BJ (cell line): ENCODE results near the gene PER2. TPM values are rescaled to one million over a fixed set of nuclear protein-coding genes. Genes with fewer than 3 reads are reported as not detected.
"Not testable (repeated sequence)": the region's sequence is repeated elsewhere in the genome, so short reads cannot be mapped to it uniquely, and the experiment has no call there.

Source experiments
- CTCF ChIA-PET: fragments of 350-600 bp; formaldehyde crosslinking; extraction: SDS; loops from one replicate; lab custom pipeline; 2021; ENCODE audit warnings: antibody characterized with exemption, inconsistent platforms; lab: Yijun Ruan, JAX
- POLR2A ChIA-PET: fragments of 300-600 bp; sonication (Branson Sonifier 250); formaldehyde crosslinking; extraction: SDS; loops from one replicate; lab custom pipeline; 2021; ENCODE audit warnings: antibody characterized with exemption; lab: Charles Lee
- DNase-seq: peaks from one replicate; pipeline ENCODE4 v3.0.0-alpha.2; 2011; ENCODE audit warnings: low read depth
- H3K27me3 ChIP-seq: 2 replicates; pipeline ENCODE4 v1.6.0; 2011; ENCODE audit warnings: low read length; ENCODE audit not compliant: control insufficient read depth, insufficient read depth
- H3K36me3 ChIP-seq: 2 replicates; pipeline ENCODE4 v1.5.1; 2011; ENCODE audit warnings: low read length; ENCODE audit not compliant: control insufficient read depth, insufficient read depth
- H3K4me3 ChIP-seq: 2 replicates; pipeline ENCODE4 v1.5.1; 2011; ENCODE audit warnings: low read depth, mild to moderate bottlenecking, control low read depth, low read length
- polyA plus RNA-seq: library from polyadenylated mRNA; depleted of rRNA; stranded (reverse); fragments of >200 nt; gene quantifications from 2 replicates; pipeline ENCODE4 v1.2.3, GENCODE V29; 2011
- TF ChIP-seq, protein P1 (sequence below): IDR thresholded peaks from 2 replicates; pipeline ENCODE4 v1.5.1; 2011; ENCODE audit warnings: low read depth, mild to moderate bottlenecking, control low read depth, inconsistent platforms, low read length, moderate library complexity; ENCODE audit not compliant: insufficient read depth

The PER2 gene
- polyA plus RNA-seq, 1 experiment: 3.1 TPM

DNA sequence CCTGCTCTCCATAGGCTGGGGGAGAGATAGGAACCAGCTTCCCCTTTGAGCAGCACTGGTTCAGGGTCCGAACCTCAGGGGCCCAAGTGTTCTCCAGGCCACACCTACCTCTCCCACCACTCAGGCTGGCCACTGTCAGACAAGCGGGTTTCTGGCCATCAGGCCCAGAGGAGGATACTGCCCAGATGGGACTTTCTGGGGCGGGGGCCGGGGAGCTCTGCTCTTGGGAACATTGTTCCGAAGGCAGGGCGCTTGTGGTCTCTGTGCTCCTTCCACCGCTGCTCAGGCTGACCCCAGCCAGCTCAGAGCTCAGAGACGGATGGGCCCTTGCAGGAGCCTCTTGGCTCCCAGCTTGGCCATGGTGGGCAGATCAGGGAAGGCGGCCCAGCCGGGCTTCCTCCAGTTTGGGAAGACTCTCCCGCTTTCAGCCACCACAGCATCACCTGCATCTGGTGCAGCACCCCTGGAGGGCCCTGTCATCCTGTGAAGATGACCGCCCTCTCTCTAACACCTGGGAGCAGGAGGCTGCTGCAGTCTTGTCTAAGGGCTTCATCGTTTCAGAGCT is 26.7 kb upstream of the PER2 start:
- CTCF ChIA-PET: no interaction called here
- POLR2A ChIA-PET: no interaction called here

DNA sequence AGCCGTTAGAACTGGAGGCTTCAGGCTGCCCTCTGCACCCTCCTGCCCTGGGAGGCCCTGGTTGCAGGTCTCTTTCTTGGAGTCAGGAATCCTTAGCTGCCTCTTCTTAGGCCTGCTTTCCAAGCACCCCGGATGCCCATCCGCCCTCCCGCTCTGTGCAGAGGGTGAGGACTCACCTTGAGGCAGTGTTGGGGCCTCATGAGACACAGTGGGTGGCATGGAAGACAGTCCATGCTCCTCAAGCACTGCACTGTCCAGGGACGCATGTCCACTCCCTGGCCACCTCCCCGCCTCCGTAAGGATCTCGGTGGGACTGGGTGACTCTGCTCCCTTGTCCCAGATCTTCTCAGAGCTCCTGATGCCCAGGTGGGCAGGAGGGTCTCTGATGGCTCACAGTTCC is 26.2 kb upstream of the PER2 start:
- ChIA-PET CTCF (interaction anchor here (1.0 kb wide), 1 partner anchor 25 kb away, joined by 3 read pairs; no protein-coding TSS in a partner anchor), POLR2A (no interaction called here)
- no peaks in the 10 kb centered on the region for H3K36me3 ChIP-seq
- no peak overlapping the region for H3K4me3 ChIP-seq
- H3K27me3 ChIP-seq: peaks cover 2% of the 10 kb centered on the region; the same call in 1 of the 2 replicates
- TF ChIP-seq, protein P1, sequence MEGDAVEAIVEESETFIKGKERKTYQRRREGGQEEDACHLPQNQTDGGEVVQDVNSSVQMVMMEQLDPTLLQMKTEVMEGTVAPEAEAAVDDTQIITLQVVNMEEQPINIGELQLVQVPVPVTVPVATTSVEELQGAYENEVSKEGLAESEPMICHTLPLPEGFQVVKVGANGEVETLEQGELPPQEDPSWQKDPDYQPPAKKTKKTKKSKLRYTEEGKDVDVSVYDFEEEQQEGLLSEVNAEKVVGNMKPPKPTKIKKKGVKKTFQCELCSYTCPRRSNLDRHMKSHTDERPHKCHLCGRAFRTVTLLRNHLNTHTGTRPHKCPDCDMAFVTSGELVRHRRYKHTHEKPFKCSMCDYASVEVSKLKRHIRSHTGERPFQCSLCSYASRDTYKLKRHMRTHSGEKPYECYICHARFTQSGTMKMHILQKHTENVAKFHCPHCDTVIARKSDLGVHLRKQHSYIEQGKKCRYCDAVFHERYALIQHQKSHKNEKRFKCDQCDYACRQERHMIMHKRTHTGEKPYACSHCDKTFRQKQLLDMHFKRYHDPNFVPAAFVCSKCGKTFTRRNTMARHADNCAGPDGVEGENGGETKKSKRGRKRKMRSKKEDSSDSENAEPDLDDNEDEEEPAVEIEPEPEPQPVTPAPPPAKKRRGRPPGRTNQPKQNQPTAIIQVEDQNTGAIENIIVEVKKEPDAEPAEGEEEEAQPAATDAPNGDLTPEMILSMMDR: no peak
- no peak for DNase-seq

More for the DNA sequence above, 26.7 kb upstream of the PER2 start:
- TF ChIP-seq, protein P1: no peak
- peaks cover 2% of the 10 kb centered on the region; the same call in 1 of the 2 replicates for H3K27me3 ChIP-seq
- no peak for DNase-seq
- no peak overlapping the region for H3K4me3 ChIP-seq
- H3K36me3 ChIP-seq: no peaks in the 10 kb centered on the region

DNA sequence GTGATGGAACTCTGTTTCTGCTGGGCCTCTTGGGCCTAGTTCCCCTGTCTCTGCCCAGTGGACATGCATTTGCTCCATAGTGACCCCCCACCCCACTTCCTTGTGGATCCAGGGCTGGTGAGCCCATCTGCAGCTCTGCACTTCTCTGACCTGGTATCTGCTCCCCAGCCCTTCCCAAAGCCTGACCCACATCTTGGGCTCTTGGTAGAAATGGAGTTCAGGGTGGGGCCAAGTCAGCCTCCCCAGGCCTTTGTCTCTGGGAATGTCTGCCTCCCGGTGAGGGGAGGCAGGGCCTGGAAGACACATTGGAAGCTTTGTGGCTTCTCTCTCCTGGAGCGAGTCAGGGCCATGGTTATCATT is 25.6 kb upstream of the PER2 start:
- no peak overlapping the region for H3K4me3 ChIP-seq
- no peak for DNase-seq
- CTCF ChIA-PET: interaction anchor here (0.7 to 1.0 kb wide), 2 partner anchors 24 to 1040 kb away, joined by 3 read pairs; no protein-coding TSS in a partner anchor
- POLR2A ChIA-PET: no interaction called here
- TF ChIP-seq, protein P1: no peak
- H3K36me3 ChIP-seq: no peaks in the 10 kb centered on the region
- peaks cover 2% of the 10 kb centered on the region; the same call in 1 of the 2 replicates for H3K27me3 ChIP-seq

DNA sequence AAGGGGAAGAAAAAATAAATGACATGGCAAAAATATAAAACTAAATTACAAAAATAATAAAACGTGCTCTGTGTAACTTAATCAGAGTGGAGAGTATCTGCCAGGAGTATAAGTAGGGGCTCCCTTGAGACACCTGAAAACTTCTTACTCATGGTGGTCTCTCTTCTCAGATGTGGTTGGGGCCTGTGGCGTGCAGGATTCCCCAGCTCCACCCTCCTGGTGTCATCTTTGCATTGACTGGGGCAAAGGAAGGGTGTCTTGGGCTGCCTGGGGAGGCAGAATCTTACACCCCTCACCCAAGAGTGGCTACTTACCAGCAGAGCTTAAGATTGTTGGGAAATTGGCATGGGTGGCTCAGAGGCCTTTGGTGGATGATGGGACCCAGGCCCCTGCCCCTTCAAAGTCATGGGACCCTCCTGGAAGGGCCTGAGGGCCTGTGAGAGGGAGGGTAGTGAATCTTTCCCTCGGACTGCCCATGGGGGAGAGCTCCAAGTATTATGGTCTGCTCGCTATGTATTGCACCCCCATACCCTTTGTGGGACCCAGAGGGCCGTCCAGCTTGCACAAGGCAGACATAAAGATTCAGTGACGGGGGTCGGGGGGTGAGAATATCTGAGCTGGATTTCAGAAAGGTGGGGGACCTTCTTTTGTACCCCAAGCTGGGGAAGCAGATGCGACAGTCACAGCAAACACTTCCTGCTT is 25.0 kb upstream of the PER2 start:
- TF ChIP-seq, protein P1: no peak
- Histone ChIP-seq H3K4me3 (no peak overlapping the region), H3K36me3 (no peaks in the 10 kb centered on the region), H3K27me3 (peaks cover 2% of the 10 kb centered on the region; the same call in 1 of the 2 replicates)
- POLR2A ChIA-PET: no interaction called here
- DNase-seq: no peak
- CTCF ChIA-PET: interaction anchor here (0.7 to 1.0 kb wide), 2 partner anchors 24 to 1041 kb away, joined by 3 read pairs; no protein-coding TSS in a partner anchor

DNA sequence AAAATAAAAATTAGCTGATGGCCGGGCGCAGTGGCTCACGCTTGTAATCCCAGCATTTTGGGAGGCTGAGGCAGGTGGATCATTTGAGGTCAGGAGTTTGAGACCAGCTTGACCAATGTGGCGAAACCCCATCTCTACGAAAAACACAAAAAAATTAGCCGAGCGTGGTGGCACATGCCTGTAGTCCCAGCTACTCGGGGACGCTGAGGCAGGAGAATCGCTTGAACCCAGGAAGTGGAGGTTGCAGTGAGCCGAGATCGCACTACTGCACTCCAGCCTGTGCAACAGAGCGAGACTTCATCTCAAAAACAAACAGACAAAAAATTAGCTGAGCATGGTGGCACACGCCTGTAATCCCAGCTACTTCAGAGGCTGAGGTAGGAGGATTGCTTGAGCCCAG is 22.3 kb upstream of the PER2 start:
- H3K4me3 ChIP-seq, H3K27me3 ChIP-seq, H3K36me3 ChIP-seq, DNase-seq, POLR2A ChIA-PET: not testable (repeated sequence)
- CTCF ChIA-PET: interaction anchor here (0.6 kb wide), 1 partner anchor 55 kb away, joined by 3 read pairs; no protein-coding TSS in a partner anchor
